Measurements from ENCODE around the gene POLE.

Gene POLE

GRCh38 chr12:132614029-132614428, 73.1 kb downstream of the POLE start:
- CTCF ChIA-PET: interaction anchor here (0.6 to 6.4 kb wide), 11 partner anchors 9 to 460 kb away, joined by 3 to 68 read pairs (median 4); no protein-coding TSS in a partner anchor
- no peaks in the 10 kb centered on the region for H3K4me1 ChIP-seq (ENCODE audit: control insufficient read depth, insufficient read depth, low read length)

GRCh38 chr12:132611620-132612019, 75.5 kb downstream of the POLE start:
- ChIA-PET POLR2A (no interaction called here), CTCF (interaction anchor here (1.2 to 1.9 kb wide), 2 partner anchors 8 to 11 kb away, joined by 4 read pairs; no protein-coding TSS in a partner anchor)
- Histone ChIP-seq H3K4me3 (ENCODE audit: low read depth, low read length) (no peak overlapping the region), H3K27ac (ENCODE audit: extremely low read depth, low read depth, low read length) (no peak overlapping the region), H3K36me3 (ENCODE audit: control insufficient read depth in 2 of 2, insufficient read depth in 1 of 2, low read length in 2 of 2) (no peaks in the 10 kb centered on the region), H3K9me3 (ENCODE audit: control insufficient read depth, insufficient read depth, low read depth, low read length) (no peaks in the 10 kb centered on the region), H3K4me1 (ENCODE audit: control insufficient read depth, insufficient read depth, low read length) (no peaks in the 10 kb centered on the region)
- TF ChIP-seq SCRT1 (tag by site-specific recombination; IDR thresholded peaks at IDR 0.05; ENCODE audit: borderline replicate concordance) (peak; percentile 54; the same call in 1 of the 2 replicates), ZNF747 (tag by site-specific recombination; IDR thresholded peaks at IDR 0.05) (no peak), SETDB1 (IDR thresholded peaks at IDR 0.05; ENCODE audit: insufficient read length, low read length) (peak; percentile 74), TRIM28 (IDR thresholded peaks at IDR 0.05; ENCODE audit: borderline replicate concordance, low read length) (peak; percentile 93; the same call in 1 of the 2 replicates), SCRT2 (tag by site-specific recombination; IDR thresholded peaks at IDR 0.05) (peak; percentile 87)

More at GRCh38 chr12:132614029-132614428, 73.1 kb downstream of the POLE start:
- TF ChIP-seq ZFP41 (tag by site-specific recombination; IDR thresholded peaks at IDR 0.05; ENCODE audit: borderline replicate concordance) (no peak), ZNF121 (tag by site-specific recombination; IDR thresholded peaks at IDR 0.05) (peak; percentile 81)
- POLR2A ChIA-PET: no interaction called here
- Histone ChIP-seq H3K9me3 (ENCODE audit: control insufficient read depth, insufficient read depth, low read depth, low read length) (no peaks in the 10 kb centered on the region), H3K4me3 (ENCODE audit: low read depth, low read length) (no peak overlapping the region), H3K27ac (ENCODE audit: extremely low read depth, low read depth, low read length) (no peak overlapping the region), H3K36me3 (ENCODE audit: control insufficient read depth in 2 of 2, insufficient read depth in 1 of 2, low read length in 2 of 2) (no peaks in the 10 kb centered on the region)

GRCh38 chr12:132610866-132611602, 76.1 kb downstream of the POLE start:
- TF ChIP-seq ZNF48 (tag by site-specific recombination; IDR thresholded peaks at IDR 0.05) (no peak), ZNF292 (tag by site-specific recombination; IDR thresholded peaks at IDR 0.05; ENCODE audit: borderline replicate concordance, low read depth) (no peak), ZNF391 (tag by site-specific recombination; IDR thresholded peaks at IDR 0.05; ENCODE audit: borderline replicate concordance, low read depth) (no peak), ZNF37A (tag by site-specific recombination; IDR thresholded peaks at IDR 0.05) (no peak)
- no peak overlapping the region for H3K4me3 ChIP-seq (ENCODE audit: low read depth, low read length)
- H3K4me1 ChIP-seq (ENCODE audit: control insufficient read depth, insufficient read depth, low read length): no peaks in the 10 kb centered on the region
- H3K9me3 ChIP-seq (ENCODE audit: control insufficient read depth, insufficient read depth, low read depth, low read length): no peaks in the 10 kb centered on the region
- H3K27ac ChIP-seq (ENCODE audit: extremely low read depth, low read depth, low read length): no peak overlapping the region
- ChIA-PET CTCF (interaction anchor here (1.9 kb wide), 1 partner anchor 10 kb away, joined by 4 read pairs; no protein-coding TSS in a partner anchor), POLR2A (no interaction called here)
- H3K36me3 ChIP-seq (ENCODE audit: control insufficient read depth in 2 of 2, insufficient read depth in 1 of 2, low read length in 2 of 2): no peaks in the 10 kb centered on the region

GRCh38 chr12:132610051-132610759, 76.9 kb downstream of the POLE start, which contains the start of gene LRCOL1:
Gene LRCOL1, minus strand, starts transcription at chr12:132610582. Its CDS starts 4,331 bp downstream, at chr12:132606251.
- Histone ChIP-seq H3K4me3 (ENCODE audit: low read depth, low read length) (no peak within 1 kb of the TSS), H3K9me3 (ENCODE audit: control insufficient read depth, insufficient read depth, low read depth, low read length) (no peaks in the 10 kb centered on the region), H3K36me3 (ENCODE audit: control insufficient read depth in 2 of 2, insufficient read depth in 1 of 2, low read length in 2 of 2) (no peaks in the 10 kb centered on the region), H3K27ac (ENCODE audit: extremely low read depth, low read depth, low read length) (no peak within 1 kb of the TSS), H3K4me1 (ENCODE audit: control insufficient read depth, insufficient read depth, low read length) (no peaks in the 10 kb centered on the region)
- TF ChIP-seq EGR2 (tag by site-specific recombination; IDR thresholded peaks at IDR 0.05; ENCODE audit: low read depth) (0 out of 2 replicates have a peak, but pooled peaks have one; percentile 38), KLF8 (tag by site-specific recombination; IDR thresholded peaks at IDR 0.05) (no peak)
- POLR2A ChIA-PET: no interaction called here
- CTCF ChIA-PET: interaction anchor here (0.6 to 2.5 kb wide), 7 partner anchors 9 to 414 kb away, joined by 3 to 11 read pairs (median 4); no protein-coding TSS in a partner anchor

Data from HEK293 (cell line).